K562 (cell line): Measurements from ENCODE around the gene GABARAPL2. TPM values are rescaled to one million over a fixed set of nuclear protein-coding genes. Genes with fewer than 3 reads are reported as not detected.
"Not testable (repeated sequence)": the region's sequence is repeated elsewhere in the genome, so short reads cannot be mapped to it uniquely, and the experiment has no call there.

Experiments
- ATAC-seq: fragments of 200-7000 bp; cut with Tn5 transposase; 3 replicates; pipeline ENCODE4 v1.9.1; 2020; ENCODE audit warnings: moderate library complexity
- BruUV-seq: library from RNA; stranded (reverse); fragments of 400-500 nt; replicated peaks from 2 replicates; lab custom pipeline; 2021; lab: Mats Ljungman, UMichigan
- CTCF ChIA-PET: fragments of 300-600 bp; formaldehyde crosslinking; extraction: SDS; loops from one replicate; lab custom pipeline; 2021; ENCODE audit warnings: low intra/inter-chr PET ratio; lab: Yijun Ruan, JAX
- POLR2A ChIA-PET: fragments of 300-600, 350-650 bp; sonication (Branson Sonifier 250); formaldehyde crosslinking; extraction: SDS; loops from one replicate; lab custom pipeline; 2021; ENCODE audit warnings: antibody characterized with exemption, inconsistent platforms; lab: Yijun Ruan, JAX
- DNase-seq, 4 experiments: peaks; one replicate each; pipeline versions ENCODE4 v3.0.0 to v3.0.0-alpha.2; 2011 to 2018; ENCODE audit warnings: low spot score in 3 of 4, mixed read lengths in 3 of 4; ENCODE audit errors: extremely low read depth in 1 of 4
- FAIRE-seq: peaks from 2 replicates; lab custom pipeline; 2011; peaks lifted over from hg19 to GRCh38; lab: Jason Lieb, UNC
- H2AFZ ChIP-seq: 2 replicates; pipeline ENCODE4 v1.6.0; 2011; ENCODE audit warnings: low read depth, low read length, control low read depth, inconsistent platforms
- H3K27ac ChIP-seq: fragments of 200-600 bp; 3 replicates; pipeline ENCODE4 v1.8.0; 2011; ENCODE audit warnings: low read depth, mild to moderate bottlenecking, control low read depth, inconsistent platforms, low read length, moderate library complexity, mixed read lengths; ENCODE audit errors: extremely low read depth
- H3K27me3 ChIP-seq, 2 experiments: fragments of 300-600 bp in 1 of 2; 2 replicates in 1 of 2; 3 replicates in 1 of 2; pipeline versions ENCODE4 v1.6.0 to v1.8.0; 2011; ENCODE audit warnings: inconsistent platforms in 2 of 2, low read length in 2 of 2, mild to moderate bottlenecking in 1 of 2, mixed read lengths in 1 of 2, moderate library complexity in 1 of 2; ENCODE audit not compliant: control insufficient read depth in 2 of 2, insufficient read depth in 2 of 2
- H3K36me3 ChIP-seq: fragments of 300-600 bp; 3 replicates; pipeline ENCODE4 v1.8.0; 2011; ENCODE audit warnings: mild to moderate bottlenecking, low read length, inconsistent platforms; ENCODE audit not compliant: control insufficient read depth, insufficient read depth
- H3K4me1 ChIP-seq, 2 experiments: fragments of 200-600 bp in 1 of 2; replicated peaks in 1 of 2; 2 replicates in 1 of 2; 3 replicates in 1 of 2; pipeline versions ENCODE4 v1.5.1 to v1.8.0; 2011; ENCODE audit warnings: inconsistent platforms in 2 of 2, low read length in 2 of 2, mild to moderate bottlenecking in 1 of 2, mixed read lengths in 1 of 2, moderate library complexity in 1 of 2; ENCODE audit not compliant: control insufficient read depth in 2 of 2, insufficient read depth in 2 of 2
- H3K4me2 ChIP-seq: 2 replicates; pipeline ENCODE4 v1.6.1; 2011; ENCODE audit warnings: low read length, control low read depth, inconsistent platforms, mixed read lengths; ENCODE audit not compliant: insufficient read depth
- H3K4me3 ChIP-seq: fragments of 200-600 bp; sonication (generic), shearing (Covaris generic); 2 replicates; pipeline ENCODE4 v1.5.1; 2016; ENCODE audit warnings: control low read depth, inconsistent platforms
- H3K79me2 ChIP-seq: fragments of 200-600 bp; 3 replicates; pipeline ENCODE4 v1.8.0; 2011; ENCODE audit warnings: low read length, inconsistent platforms; ENCODE audit not compliant: control insufficient read depth, insufficient read depth
- H3K9ac ChIP-seq, 2 experiments: 2 replicates each; pipeline versions ENCODE4 v1.6.0 to v1.6.1; 2011; ENCODE audit warnings: low read depth in 2 of 2, low read length in 2 of 2, control low read depth in 1 of 2, inconsistent platforms in 1 of 2, mild to moderate bottlenecking in 1 of 2, mixed read lengths in 1 of 2; ENCODE audit not compliant: insufficient read depth in 1 of 2
- H3K9me1 ChIP-seq: one replicate; pipeline ENCODE4 v1.6.0; 2011; ENCODE audit warnings: inconsistent platforms, mild to moderate bottlenecking, low read length, moderate library complexity; ENCODE audit not compliant: control insufficient read depth, insufficient read depth
- H3K9me3 ChIP-seq: replicated peaks from 2 replicates; pipeline ENCODE4 v1.5.1; 2011; ENCODE audit warnings: low read depth, low read length, inconsistent platforms; ENCODE audit not compliant: control insufficient read depth, insufficient read depth
- H4K20me1 ChIP-seq: replicated peaks from 2 replicates; pipeline ENCODE4 v1.6.1; 2011; ENCODE audit warnings: low read length, inconsistent platforms, mixed read lengths; ENCODE audit not compliant: control insufficient read depth, insufficient read depth
- ARID1B ChIP-seq: fragments of 450-650 bp; IDR thresholded peaks from 2 replicates; pipeline ENCODE4 v1.6.1; 2016; ENCODE audit warnings: antibody characterized with exemption, mild to moderate bottlenecking, inconsistent platforms
- CBX8 ChIP-seq: fragments of 200-600 bp; sonication (generic); IDR thresholded peaks from 2 replicates; pipeline ENCODE4 v1.6.1; 2012; ENCODE audit warnings: borderline replicate concordance, mixed run types, low read depth, mild to moderate bottlenecking, moderate library complexity, mixed read lengths, low read length, control low read depth, inconsistent platforms; ENCODE audit not compliant: poor library complexity, severe bottlenecking; ENCODE audit errors: extremely low read depth
- GTF2A2 ChIP-seq: IDR thresholded peaks from 2 replicates; pipeline ENCODE4 v1.6.1; 2016; ENCODE audit warnings: mild to moderate bottlenecking, missing genetic modification characterization, missing compliant biosample characterization
- HDAC2 ChIP-seq: fragments of 450-650 bp; IDR thresholded peaks from 2 replicates; pipeline ENCODE4 v1.6.1; 2016; ENCODE audit warnings: mild to moderate bottlenecking
- MTA3 ChIP-seq: fragments of 450-650 bp; formaldehyde crosslinking; IDR thresholded peaks from 2 replicates; pipeline ENCODE4 v1.6.1; 2017; ENCODE audit warnings: mild to moderate bottlenecking, borderline replicate concordance
- TCFL5 ChIP-seq: fragments of 250-450 bp; sonication (Bioruptor Pico); conservative IDR thresholded peaks from 2 replicates; pipeline ENCODE4 v1.6.1; 2021; ENCODE audit warnings: mild to moderate bottlenecking, moderate library complexity, matching md5 sums
- ZSCAN29 ChIP-seq: fragments of 450-650 bp; IDR thresholded peaks from 2 replicates; pipeline ENCODE4 v1.6.1; 2017
- whole genome bisulfite sequencing: fragments of 100-300 bp; shearing (Covaris generic); methylation state at CpG from one replicate; pipeline ENCODE4 v1.1.6; 2016; ENCODE audit warnings: low coverage, mixed read lengths; ENCODE audit not compliant: insufficient coverage; ENCODE audit errors: missing lambda C conversion rate; 5-methylcytosine and 5-hydroxymethylcytosine counted together
- in situ Hi-C: fragments of 300-500 bp; cut with MboI; formaldehyde crosslinking; loops from 4 replicates; pipeline ENCODE4 v1.15.0; 2018; ENCODE audit warnings: inconsistent platforms, mixed read lengths
- intact Hi-C: fragments of 100-400 bp; cut with micrococcal nuclease; formaldehyde crosslinking; loops from 2 replicates; pipeline ENCODE4 v1.14.2; 2022
- polyA plus RNA-seq, 8 experiments: library from polyadenylated mRNA; depleted of rRNA in 4 of 8; stranded (reverse) in 5 of 8; unstranded in 3 of 8; fragments of >200 nt; fragmentation: Nextera tagmentation in 2 of 8; fragmentation: Illumina TruSeq in 1 of 8; extraction: Ambion mirVana in 2 of 8; extraction: Trizol in 1 of 8; gene quantifications; 2 replicates each; pipeline versions ENCODE4 v1.2.1 to v1.2.3, GENCODE V29; 2011 to 2014; ENCODE audit warnings: inconsistent platforms in 1 of 8, missing spikeins in 1 of 8
- total RNA-seq, 7 experiments: library from RNA; depleted of rRNA in 6 of 7; stranded (reverse); fragments of >200 nt in 6 of 7; fragmentation: Illumina TruSeq in 2 of 7; extraction: Trizol in 2 of 7; gene quantifications; 2 replicates each; pipeline versions ENCODE4 v1.2.1 to v1.2.3, GENCODE V29; 2011 to 2021; ENCODE audit warnings: low replicate concordance in 1 of 7
- TF ChIP-seq, protein P1 (sequence below), 2 experiments: fragments of 450-650 bp in 1 of 2; sonication (generic) in 1 of 2; formaldehyde crosslinking; conservative IDR thresholded peaks; 2 replicates each; pipeline versions ENCODE4 v1.4.0 to v1.8.1; 2020 to 2022; ENCODE audit warnings: mild to moderate bottlenecking in 1 of 2, missing genetic modification reagents in 1 of 2
- TF ChIP-seq, protein P2 (sequence below): fragments of 450-650 bp; formaldehyde crosslinking; IDR thresholded peaks from 2 replicates; pipeline ENCODE4 v1.4.0; 2020; ENCODE audit warnings: mild to moderate bottlenecking
- TF ChIP-seq, protein P3 (sequence below): IDR thresholded peaks from 2 replicates; pipeline ENCODE4 v1.6.1; 2011; ENCODE audit warnings: borderline replicate concordance, low read depth, mild to moderate bottlenecking, moderate library complexity, low read length; ENCODE audit not compliant: insufficient read depth, poor library complexity, severe bottlenecking

The GABARAPL2 gene
- total and polyA plus RNA-seq, 9 of the 15 experiments (the other 6 are each of a cell fraction or from before 2014, with no cell fraction given), result 42.1 to 288 (median 91.8) TPM

DNA sequence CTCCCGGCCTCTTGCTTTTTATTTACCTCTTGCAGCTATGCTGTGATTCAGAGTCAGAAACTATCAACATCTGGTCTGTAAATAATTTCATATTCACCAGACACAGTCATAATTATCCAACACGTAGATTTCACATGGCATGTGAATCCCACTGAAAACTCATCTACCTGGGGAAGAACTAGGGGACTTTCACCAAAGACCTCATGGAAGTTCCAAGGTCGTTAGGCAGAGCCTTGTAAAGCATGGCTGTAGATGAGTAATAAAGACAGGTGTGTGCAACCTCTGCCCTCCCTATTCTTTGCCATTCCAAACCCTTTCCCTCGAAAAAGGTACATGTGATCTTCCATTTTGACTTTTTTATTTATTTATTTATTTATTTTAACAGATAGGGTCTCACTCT, 28.4 kb upstream of the GABARAPL2 start:
- H3K4me2 ChIP-seq, result no peak overlapping the region
- ChIA-PET CTCF (no interaction called here), POLR2A (interaction anchor here (0.7 kb wide), 1 partner anchor 16 kb away, joined by 4 read pairs; no protein-coding TSS in a partner anchor)
- no peak overlapping the region for H2AFZ ChIP-seq
- no peaks in the 10 kb centered on the region for H3K9me1 ChIP-seq
- DNase-seq (no peak), ATAC-seq (no peak), FAIRE-seq (no peak)
- no peak overlapping the region for H3K27ac ChIP-seq
- H4K20me1 ChIP-seq, result no peaks in the 10 kb centered on the region
- H3K27me3 ChIP-seq, result peaks cover 5 to 22% of the 10 kb centered on the region in 2 experiments; a peak in 3 of 5 replicates
- no TSS peak for BruUV-seq
- no peak overlapping the region for H3K9ac ChIP-seq
- intact Hi-C loops (no loop called here), in situ Hi-C loops (no loop called here)
- H3K9me3 ChIP-seq, result no peaks in the 10 kb centered on the region
- no peak for TF ChIP-seq GTF2A2
- TF ChIP-seq TCFL5 (CRISPR knock-in tag), result no peak
- TF ChIP-seq, protein P1, sequence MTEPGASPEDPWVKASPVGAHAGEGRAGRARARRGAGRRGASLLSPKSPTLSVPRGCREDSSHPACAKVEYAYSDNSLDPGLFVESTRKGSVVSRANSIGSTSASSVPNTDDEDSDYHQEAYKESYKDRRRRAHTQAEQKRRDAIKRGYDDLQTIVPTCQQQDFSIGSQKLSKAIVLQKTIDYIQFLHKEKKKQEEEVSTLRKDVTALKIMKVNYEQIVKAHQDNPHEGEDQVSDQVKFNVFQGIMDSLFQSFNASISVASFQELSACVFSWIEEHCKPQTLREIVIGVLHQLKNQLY (CRISPR knock-in tag; conservative IDR thresholded peaks at IDR 0.05), result no peak
- TF ChIP-seq ARID1B, result no peak
- TF ChIP-seq ZSCAN29, result no peak
- no peak for TF ChIP-seq MTA3
- TF ChIP-seq, protein P2, sequence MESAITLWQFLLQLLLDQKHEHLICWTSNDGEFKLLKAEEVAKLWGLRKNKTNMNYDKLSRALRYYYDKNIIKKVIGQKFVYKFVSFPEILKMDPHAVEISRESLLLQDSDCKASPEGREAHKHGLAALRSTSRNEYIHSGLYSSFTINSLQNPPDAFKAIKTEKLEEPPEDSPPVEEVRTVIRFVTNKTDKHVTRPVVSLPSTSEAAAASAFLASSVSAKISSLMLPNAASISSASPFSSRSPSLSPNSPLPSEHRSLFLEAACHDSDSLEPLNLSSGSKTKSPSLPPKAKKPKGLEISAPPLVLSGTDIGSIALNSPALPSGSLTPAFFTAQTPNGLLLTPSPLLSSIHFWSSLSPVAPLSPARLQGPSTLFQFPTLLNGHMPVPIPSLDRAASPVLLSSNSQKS (CRISPR knock-in tag), result no peak
- TF ChIP-seq, protein P3, sequence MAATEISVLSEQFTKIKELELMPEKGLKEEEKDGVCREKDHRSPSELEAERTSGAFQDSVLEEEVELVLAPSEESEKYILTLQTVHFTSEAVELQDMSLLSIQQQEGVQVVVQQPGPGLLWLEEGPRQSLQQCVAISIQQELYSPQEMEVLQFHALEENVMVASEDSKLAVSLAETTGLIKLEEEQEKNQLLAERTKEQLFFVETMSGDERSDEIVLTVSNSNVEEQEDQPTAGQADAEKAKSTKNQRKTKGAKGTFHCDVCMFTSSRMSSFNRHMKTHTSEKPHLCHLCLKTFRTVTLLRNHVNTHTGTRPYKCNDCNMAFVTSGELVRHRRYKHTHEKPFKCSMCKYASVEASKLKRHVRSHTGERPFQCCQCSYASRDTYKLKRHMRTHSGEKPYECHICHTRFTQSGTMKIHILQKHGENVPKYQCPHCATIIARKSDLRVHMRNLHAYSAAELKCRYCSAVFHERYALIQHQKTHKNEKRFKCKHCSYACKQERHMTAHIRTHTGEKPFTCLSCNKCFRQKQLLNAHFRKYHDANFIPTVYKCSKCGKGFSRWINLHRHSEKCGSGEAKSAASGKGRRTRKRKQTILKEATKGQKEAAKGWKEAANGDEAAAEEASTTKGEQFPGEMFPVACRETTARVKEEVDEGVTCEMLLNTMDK, result no peak
- no peak for TF ChIP-seq CBX8
- TF ChIP-seq HDAC2, result no peak
- no peak overlapping the region for H3K4me3 ChIP-seq
- H3K4me1 ChIP-seq, result peaks cover 0 to 10% of the 10 kb centered on the region in 2 experiments; a peak in 1 of 5 replicates
- H3K36me3 ChIP-seq, result no peaks in the 10 kb centered on the region; the same call in 2 of the 3 replicates
- 26% methylated on average over 4 of the region's 4 CpGs for WGBS
- H3K79me2 ChIP-seq, result no peaks in the 10 kb centered on the region

DNA sequence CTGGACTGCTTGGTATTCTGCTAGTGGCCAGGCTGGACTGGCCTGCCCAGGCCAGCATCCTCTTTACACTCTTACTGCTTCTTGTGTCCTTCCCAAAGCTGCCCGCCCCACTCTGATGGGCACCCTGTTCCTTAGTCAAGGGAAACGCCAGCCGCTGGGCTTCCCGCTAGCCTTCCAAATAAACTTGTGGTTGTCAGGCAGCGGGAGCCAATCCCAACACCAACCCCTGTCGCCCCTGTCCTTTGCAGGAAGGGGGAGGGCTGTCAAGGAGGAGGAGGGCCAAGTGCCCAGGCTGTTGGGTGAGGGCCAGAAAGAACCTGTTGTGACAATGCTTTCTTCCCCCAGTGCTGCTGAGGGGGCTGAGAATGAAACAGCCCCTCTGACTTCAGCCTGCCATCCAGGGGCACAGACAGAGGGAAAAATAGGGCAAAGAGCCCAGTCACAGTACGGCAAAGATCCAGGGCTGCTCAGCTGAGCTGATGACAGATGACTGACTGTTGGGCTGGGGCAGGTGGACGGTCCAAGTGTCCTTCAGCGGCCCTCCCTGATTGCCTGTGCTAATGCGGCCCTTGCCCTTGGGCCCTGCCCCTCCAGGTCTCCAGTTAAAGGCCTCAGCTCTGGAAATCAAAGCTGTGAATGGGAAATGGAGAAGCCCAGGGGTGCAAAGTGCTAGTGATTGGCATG, 27.2 kb upstream of the GABARAPL2 start:
- peaks cover 0 to 10% of the 10 kb centered on the region in 2 experiments; a peak in 1 of 5 replicates for H3K4me1 ChIP-seq

More for the DNA sequence above, 27.2 kb upstream of the GABARAPL2 start:
- H3K9me3 ChIP-seq, POLR2A ChIA-PET, BruUV-seq, H3K36me3 ChIP-seq, H3K9ac ChIP-seq, CTCF ChIA-PET, H3K27ac ChIP-seq, H2AFZ ChIP-seq, in situ Hi-C loops, intact Hi-C loops, H3K9me1 ChIP-seq, H4K20me1 ChIP-seq, FAIRE-seq, H3K4me2 ChIP-seq, DNase-seq, H3K79me2 ChIP-seq, H3K4me3 ChIP-seq: not testable (repeated sequence)
- 51% methylated on average over 6 of the region's 10 CpGs for WGBS
- ATAC-seq, result peak; percentile 39; the same call in 2 of the 3 replicates
- H3K27me3 ChIP-seq, result peaks cover 5 to 21% of the 10 kb centered on the region in 2 experiments; a peak in 4 of 5 replicates
